ENCODE results near the gene ACSBG1. TPM values are rescaled to one million over a fixed set of nuclear protein-coding genes. Genes with fewer than 3 reads are reported as not detected.
"Not testable (repeated sequence)": the region's sequence is repeated elsewhere in the genome, so short reads cannot be mapped to it uniquely, and the experiment has no call there.

ACSBG1 gene
- polyA plus RNA-seq, 10 donors: 0.15 to 1.2 (median 0.49) TPM

GRCh38 chr15:78168608-78169007, 65.8 kb downstream of the ACSBG1 start:
- no peak for DNase-seq

GRCh38 chr15:78167227-78167888, 67.0 kb downstream of the ACSBG1 start:
- no peak for DNase-seq

- no peak for DNase-seq
These were observed 70.4 kb downstream of the ACSBG1 start for GRCh38 chr15:78164010-78164409.

GRCh38 chr15:78162038-78162437, 72.3 kb downstream of the ACSBG1 start:
- DNase-seq: no peak

DNA sequence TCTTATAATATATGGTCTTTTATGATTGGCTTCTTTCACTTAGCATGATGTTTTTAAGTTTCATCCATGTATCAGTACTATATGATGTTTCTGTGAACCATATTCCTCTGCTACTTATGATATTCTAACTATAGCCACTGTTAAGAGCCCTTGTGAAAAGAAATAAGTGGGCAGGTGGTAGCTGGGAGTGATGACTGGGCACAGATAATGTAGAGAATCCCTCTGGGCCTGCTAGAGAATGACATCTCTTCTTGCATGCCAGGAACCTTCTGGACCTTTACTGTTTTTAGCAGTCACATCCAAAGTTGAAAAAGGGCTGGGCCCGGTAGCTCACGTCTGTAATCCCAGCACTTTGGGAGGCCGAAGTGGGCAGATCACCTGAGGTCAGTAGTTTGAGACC, 75.0 kb downstream of the ACSBG1 start:
- no peak for DNase-seq

DNA sequence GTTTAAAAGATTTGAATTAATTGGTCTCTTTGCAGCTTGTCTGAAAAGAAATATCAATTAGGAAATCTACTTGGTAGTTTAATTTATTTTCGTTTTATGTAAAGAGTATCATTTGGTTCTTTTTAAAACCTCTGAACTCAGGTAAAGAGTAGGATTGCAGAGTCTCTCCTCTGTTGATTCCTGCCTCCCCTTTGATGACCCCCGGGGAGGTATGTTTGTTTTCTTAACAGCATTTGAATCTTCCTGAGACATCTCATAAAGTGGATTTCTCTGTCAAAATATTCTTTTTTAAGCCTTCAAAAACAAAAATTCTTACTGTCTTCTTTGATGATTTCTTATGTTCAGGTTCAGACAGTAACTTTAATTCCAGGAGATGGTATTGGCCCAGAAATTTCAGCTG, 77.2 kb downstream of the ACSBG1 start:
- DNase-seq: no peak

- DNase-seq: no peak
These were observed 77.7 kb downstream of the ACSBG1 start for GRCh38 chr15:78156653-78157052.

DNA sequence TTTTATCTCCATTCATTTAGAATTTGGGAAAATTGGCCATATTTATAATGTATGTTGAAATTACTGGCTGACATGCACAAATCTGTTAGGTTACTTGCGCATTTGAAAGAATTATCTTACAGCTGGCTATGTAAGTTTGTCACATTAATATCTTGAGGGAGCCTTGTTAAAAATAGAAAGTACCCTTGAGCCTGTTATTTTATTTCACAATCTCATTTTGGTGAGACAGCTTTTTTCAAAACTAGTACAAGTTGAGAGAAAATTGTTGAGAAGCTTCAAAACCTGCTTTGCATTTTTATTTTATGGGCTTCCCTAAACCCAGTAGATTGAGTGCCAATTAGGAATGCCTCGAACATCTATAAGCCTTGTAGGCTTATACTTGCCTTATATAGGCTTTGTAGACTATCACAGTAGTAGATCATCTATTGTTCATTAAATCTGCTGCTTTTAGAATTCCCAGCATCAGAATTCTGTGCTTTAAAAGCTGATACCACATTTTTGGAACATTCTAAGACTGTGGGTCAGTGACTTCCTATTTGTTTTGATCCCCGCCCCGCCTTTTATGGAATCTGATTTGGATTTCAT, 78.9 kb downstream of the ACSBG1 start:
- no peak for DNase-seq

- DNase-seq: no peak
These were observed 79.4 kb downstream of the ACSBG1 start for GRCh38 chr15:78154955-78155354.

DNA sequence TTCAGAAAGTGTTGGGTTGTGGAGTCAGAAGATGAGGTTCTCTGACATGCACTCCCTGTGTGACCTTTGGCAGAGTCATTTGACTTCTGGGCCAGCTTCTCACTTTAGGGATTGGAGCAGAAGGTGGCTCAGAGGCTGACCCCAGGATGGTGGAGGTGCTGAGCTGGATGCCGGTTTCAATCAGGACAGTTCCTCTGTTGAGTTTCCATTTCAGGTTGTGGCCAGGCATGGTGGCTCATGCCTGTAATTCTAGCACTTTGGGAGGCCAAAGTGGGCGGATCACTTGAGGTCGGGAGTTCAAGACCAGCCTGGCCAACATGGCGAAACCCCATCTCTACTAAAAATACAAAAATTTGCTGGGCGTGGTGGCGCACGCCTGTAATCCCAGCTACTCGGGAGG, 83.3 kb downstream of the ACSBG1 start:
- DNase-seq: not testable (repeated sequence)

DNA sequence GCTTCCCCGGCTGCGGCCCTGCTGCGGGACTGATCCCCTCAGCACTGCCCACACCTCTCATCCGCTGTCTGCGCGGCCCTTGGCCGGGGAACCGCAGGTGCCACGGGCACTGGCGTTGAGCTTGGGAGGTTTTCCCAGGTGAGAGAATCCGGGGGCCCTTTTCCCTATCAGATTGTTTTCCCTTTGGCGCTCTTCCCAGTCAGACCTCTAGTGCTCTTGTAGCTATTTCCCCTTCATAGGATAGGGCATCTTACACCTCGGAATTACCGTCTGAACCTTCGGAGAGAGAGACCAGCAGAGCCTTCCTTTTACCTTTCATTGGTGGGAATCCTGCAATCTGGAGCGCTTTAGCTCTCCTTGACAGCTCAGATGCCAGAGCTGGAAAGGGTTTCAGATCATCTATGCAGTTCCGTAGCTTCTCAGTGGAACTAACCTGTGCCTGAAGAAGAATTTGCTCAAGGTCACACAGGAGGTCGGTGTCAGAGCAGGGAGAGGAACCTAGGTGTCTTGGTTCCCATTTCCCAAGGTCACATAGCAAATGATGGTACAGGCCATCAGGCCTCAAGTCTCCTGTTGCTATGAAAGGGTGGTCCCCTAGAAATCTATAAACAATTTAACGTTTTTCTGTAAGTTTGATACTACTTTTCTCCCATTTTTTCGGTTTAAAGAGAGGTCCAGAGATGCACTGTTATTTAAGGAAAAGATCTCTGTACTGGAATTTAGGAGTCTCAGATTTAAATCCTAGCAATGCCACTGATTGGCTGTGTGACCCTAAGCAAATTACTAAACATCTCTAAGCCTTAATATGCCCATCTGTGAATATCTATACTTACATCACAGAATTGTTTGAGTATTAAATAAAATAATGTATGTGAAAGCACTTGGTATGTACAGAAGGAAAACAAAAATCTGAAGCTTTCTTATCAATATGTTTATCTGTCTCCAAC, 84.3 kb downstream of the ACSBG1 start:
- peak in 1 of 3 donors; percentile 45 for DNase-seq

DNA sequence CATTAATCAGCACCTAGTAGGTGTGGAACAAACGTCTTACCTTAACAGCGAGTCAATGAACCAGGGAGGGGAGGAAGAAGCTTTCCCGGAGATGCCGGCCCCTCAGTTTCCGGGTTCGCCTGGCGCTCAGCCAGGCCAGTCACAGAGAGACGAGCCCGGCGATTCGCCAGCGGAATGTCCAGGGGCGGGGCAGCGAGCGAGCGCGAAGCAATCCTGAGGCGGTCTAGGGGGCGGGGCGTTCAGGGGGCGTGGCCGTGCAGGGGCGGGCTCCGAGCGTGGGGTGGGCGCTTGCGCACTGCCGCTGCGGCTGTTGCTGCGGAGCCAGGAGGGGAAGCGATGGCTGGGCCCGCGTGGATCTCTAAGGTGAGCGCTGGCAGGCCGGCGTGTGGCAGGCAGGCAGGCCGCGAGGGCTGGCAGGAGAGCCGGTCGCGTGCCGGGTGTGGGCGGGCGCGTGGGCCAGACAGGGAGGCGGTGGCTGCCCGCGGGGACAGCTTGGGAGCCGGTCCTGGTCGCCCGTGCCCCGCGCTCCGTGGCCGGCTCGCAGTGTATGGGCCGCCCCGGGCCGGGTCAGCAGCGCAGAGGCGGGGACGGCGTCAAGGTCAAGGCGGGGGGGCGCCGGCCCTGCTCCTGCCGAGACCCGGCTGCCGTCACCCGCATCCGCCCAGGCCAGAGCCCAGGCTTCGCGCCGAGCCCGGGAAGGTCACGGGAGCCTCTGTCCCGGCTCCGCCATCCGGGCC, 85.1 kb downstream of the ACSBG1 start, which contains the start of gene IDH3A:
IDH3A (plus strand) TSS at position 295 of the 737 bp plus-strand sequence; CDS start at position 337, 42 bp downstream.
- peak; percentile 97 to 100 (median 100) for DNase-seq

DNA sequence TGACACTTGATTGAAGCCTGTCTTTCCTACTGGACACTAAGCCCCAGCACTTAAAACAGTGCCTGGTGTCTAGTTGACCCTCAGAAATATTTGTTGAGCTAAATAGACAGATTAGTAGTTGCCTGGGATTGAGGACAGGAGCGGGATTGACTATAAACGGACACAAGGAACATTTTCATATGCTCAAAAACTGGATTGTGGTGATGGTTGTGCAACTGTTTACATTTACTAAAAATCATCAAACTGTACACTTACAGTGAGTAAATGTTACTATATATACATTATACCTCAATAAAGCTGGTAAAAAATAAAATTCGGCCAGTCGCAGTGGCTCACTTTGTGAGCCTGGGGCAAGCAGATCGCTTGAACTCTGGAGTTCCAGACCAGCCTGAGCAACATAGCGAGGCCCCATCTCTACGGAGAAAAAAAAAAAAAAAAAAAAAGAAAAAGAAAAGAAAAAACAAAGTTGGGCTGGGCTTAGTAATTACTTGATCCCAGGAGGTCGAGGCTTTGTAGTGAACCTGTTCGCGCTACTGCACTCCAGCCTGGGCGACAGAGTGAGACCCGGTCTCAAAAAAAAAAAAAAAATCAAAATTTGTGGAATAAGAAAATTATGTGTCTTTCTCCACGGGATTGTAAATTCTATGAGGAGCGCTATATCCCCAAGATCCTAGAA, 85.8 kb downstream of the ACSBG1 start:
- peak in 1 of 3 donors; percentile 17 for DNase-seq

- no peak for DNase-seq
These were observed 86.8 kb downstream of the ACSBG1 start for GRCh38 chr15:78147566-78147965.

DNA sequence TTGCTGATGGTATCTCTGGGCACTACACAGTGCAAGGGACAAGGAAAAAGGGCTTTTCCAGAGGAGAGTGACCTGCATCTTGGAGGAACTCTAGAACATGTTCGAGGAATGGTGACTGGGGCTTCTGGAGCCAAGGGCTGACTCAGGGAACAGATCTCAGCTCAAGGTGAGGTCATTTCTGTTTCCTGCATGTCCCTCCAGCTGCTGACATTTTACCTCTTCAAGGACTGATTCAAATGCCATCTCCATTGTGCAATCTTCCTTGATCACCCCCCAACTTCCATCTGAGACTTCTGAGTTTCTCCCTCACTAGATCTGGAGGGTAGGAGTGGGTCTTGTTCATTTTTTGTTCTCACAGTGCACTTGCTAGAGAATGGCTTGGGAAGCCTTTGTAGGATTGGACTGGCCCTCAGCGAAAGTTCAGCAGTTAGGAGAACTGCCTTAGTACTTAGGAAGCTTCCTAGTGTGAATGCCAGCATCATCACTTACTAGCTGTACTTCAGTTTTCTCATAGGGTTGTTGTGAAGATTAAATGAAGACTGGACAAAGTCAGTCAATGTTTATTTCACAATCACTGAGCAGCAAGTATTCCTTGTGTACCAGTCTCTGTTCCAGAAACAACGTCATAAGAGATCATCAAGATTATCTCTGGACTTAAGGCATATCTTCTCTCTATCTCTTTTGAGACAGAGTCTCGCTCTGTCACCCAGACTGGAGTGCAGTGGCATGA, 87.8 kb downstream of the ACSBG1 start:
- no peak for DNase-seq

DNA sequence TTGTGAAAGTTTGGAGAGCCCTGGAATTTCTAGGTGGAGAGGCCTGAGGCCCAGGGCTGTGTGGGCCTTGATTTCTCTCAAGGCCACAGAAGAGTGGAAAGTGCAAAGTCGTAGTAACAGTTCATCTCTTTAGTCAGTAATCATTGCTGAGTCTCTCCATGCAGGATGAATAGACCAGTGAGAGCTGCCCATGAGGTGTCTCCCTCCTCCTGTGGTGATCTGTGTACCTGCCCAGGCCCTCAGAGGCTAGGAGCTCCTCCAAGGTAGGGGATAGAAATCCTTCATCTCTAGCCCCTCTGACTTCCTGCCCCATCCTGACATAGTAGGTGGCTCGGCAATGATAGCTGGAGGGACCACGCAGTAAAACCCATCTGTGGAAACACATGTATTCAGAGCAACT, 92.0 kb downstream of the ACSBG1 start:
- no peak for DNase-seq

DNA sequence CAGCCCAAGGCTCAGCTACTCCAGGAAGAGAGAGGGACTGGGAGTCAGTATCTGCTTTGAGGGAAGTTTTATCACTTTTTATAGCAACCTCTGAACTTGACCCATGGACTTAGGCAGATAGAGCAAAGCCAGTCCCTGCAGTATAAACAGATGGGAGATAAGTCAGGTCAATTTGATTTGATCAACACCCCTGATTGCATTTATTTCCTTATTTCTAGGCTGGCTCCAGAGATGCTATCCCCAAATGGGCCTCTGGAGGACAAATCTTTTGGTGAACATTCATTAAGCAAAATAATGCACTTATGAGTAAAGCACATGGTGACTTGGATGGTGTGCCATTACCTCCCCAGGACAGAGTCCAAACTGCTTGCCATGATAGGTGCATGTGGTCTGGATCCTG, 94.1 kb downstream of the ACSBG1 start:
- no peak for DNase-seq

DNA sequence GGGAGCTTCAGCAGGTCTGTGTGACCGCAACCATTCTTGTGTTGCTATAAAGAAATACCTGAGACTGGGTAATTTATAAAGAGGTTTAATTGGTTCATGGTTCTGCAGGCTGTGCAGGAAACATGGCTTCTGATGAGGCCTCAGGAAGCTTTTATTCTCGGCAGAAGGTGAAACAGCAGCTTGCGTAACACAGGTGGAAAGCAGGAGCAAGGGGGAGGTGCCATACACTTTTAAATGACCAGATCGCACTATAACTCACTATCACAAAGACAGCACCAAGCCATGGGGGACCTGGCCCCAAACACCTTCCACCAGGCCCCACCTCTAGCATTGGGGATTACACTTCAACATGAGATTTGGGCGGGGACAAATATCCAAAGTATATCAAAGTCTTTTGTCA, 94.8 kb downstream of the ACSBG1 start:
- no peak for DNase-seq

DNA sequence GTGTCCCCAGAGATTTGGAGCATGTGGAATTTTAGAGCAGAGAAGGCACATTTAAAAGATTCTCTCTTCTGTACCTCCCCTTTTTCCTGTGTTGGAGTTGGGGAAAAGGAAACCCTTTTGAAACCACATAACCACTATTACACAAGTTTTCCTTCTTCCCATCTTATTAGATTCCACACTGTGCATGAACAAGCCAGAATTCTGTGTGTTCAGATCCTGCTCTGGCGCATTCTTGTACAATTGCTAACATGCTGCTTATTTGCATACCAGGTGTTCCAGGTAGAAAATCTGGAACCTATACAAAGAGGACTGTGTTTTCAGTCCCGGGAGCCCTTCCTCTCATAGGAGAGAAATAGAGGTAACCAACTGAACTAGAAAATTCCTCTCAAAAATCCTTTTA, 100.6 kb downstream of the ACSBG1 start:
- DNase-seq: no peak

GRCh38 chr15:78131295-78132061, 102.9 kb downstream of the ACSBG1 start, which contains the start of gene CIB2:
Gene CIB2 (minus strand): TSS chr15:78131445. CDS start chr15:78131215, 230 bp downstream.
- peak; percentile 65 to 87 (median 80) for DNase-seq
